ENCODE data around the gene CBX4. TPM values are rescaled to one million over a fixed set of nuclear protein-coding genes. Genes with fewer than 3 reads are reported as not detected.

CBX4 gene
- total RNA-seq, 2 donors from 2014 or later = 8.7 to 9.1 TPM

GRCh38 chr17:79851461-79851817, 12.2 kb upstream of the CBX4 start:
- Mint-ChIP-seq H3K4me1 (peaks cover 4% of the 10 kb centered on the region), H3K27ac (no peak overlapping the region), H3K4me3 (no peak overlapping the region), H3K27me3 (peaks cover 4% of the 10 kb centered on the region), H3K36me3 (ENCODE audit: low read depth) (no peaks in the 10 kb centered on the region), H3K9me3 (no peaks in the 10 kb centered on the region)
- ATAC-seq (replicated peaks) = no peak

- Mint-ChIP-seq H3K4me1 (peaks cover 4% of the 10 kb centered on the region), H3K27ac (no peak overlapping the region), H3K4me3 (no peak overlapping the region), H3K36me3 (ENCODE audit: low read depth) (no peaks in the 10 kb centered on the region), H3K9me3 (no peaks in the 10 kb centered on the region), H3K27me3 (peaks cover 7% of the 10 kb centered on the region)
- ATAC-seq (replicated peaks) = peak; percentile 74
Measured at GRCh38 chr17:79850571-79851460, 11.6 kb upstream of the CBX4 start.

GRCh38 chr17:79849953-79850352, 10.7 kb upstream of the CBX4 start:
- no peaks in the 10 kb centered on the region for H3K9me3 Mint-ChIP-seq
- H3K36me3 Mint-ChIP-seq (ENCODE audit: low read depth) = no peaks in the 10 kb centered on the region
- no peak overlapping the region for H3K27ac Mint-ChIP-seq
- peaks cover 8% of the 10 kb centered on the region for H3K27me3 Mint-ChIP-seq
- H3K4me3 Mint-ChIP-seq = no peak overlapping the region
- peaks cover 4% of the 10 kb centered on the region for H3K4me1 Mint-ChIP-seq
- no peak for ATAC-seq (replicated peaks)

GRCh38 chr17:79848370-79848766, 9.1 kb upstream of the CBX4 start:
- Mint-ChIP-seq H3K27ac (no peak overlapping the region), H3K9me3 (no peaks in the 10 kb centered on the region), H3K36me3 (ENCODE audit: low read depth) (no peaks in the 10 kb centered on the region), H3K4me1 (peaks cover 4% of the 10 kb centered on the region), H3K27me3 (peaks cover 8% of the 10 kb centered on the region), H3K4me3 (no peak overlapping the region)
- no peak for ATAC-seq (replicated peaks)

- Mint-ChIP-seq H3K27ac (no peak overlapping the region), H3K4me3 (no peak overlapping the region), H3K4me1 (peaks cover 4% of the 10 kb centered on the region), H3K36me3 (ENCODE audit: low read depth) (no peaks in the 10 kb centered on the region), H3K27me3 (peaks cover 10% of the 10 kb centered on the region), H3K9me3 (no peaks in the 10 kb centered on the region)
- ATAC-seq (replicated peaks) = no peak
Measured at GRCh38 chr17:79847698-79848369, 8.6 kb upstream of the CBX4 start.

- H3K27me3 Mint-ChIP-seq = peaks cover 19% of the 10 kb centered on the region
Measured at GRCh38 chr17:79845601-79845949, 6.3 kb upstream of the CBX4 start.

GRCh38 chr17:79844869-79845600, 5.8 kb upstream of the CBX4 start:
- Mint-ChIP-seq H3K4me3 (no peak overlapping the region), H3K27ac (no peak overlapping the region), H3K36me3 (ENCODE audit: low read depth) (no peaks in the 10 kb centered on the region), H3K27me3 (peaks cover 19% of the 10 kb centered on the region), H3K9me3 (no peaks in the 10 kb centered on the region), H3K4me1 (no peaks in the 10 kb centered on the region)
- ATAC-seq (replicated peaks) = peak; percentile 75

More at GRCh38 chr17:79845601-79845949, 6.3 kb upstream of the CBX4 start:
- H3K27ac Mint-ChIP-seq = no peak overlapping the region
- H3K4me1 Mint-ChIP-seq = peaks cover 2% of the 10 kb centered on the region
- no peaks in the 10 kb centered on the region for H3K9me3 Mint-ChIP-seq
- H3K36me3 Mint-ChIP-seq (ENCODE audit: low read depth) = no peaks in the 10 kb centered on the region
- no peak overlapping the region for H3K4me3 Mint-ChIP-seq
- ATAC-seq (replicated peaks) = no peak

GRCh38 chr17:79843816-79844800, 4.9 kb upstream of the CBX4 start:
- no peak overlapping the region for H3K27ac Mint-ChIP-seq
- H3K27me3 Mint-ChIP-seq = peaks cover 19% of the 10 kb centered on the region
- ATAC-seq (replicated peaks) = no peak
- H3K4me3 Mint-ChIP-seq = peak overlapping the region; percentile 60
- no peaks in the 10 kb centered on the region for H3K36me3 Mint-ChIP-seq (ENCODE audit: low read depth)
- H3K4me1 Mint-ChIP-seq = no peaks in the 10 kb centered on the region
- no peaks in the 10 kb centered on the region for H3K9me3 Mint-ChIP-seq

GRCh38 chr17:79843474-79843815, 4.2 kb upstream of the CBX4 start:
- peaks cover under 1% of the 10 kb centered on the region for H3K36me3 Mint-ChIP-seq (ENCODE audit: low read depth)

GRCh38 chr17:79842656-79843473, 3.6 kb upstream of the CBX4 start:
- ATAC-seq (replicated peaks) = no peak
- Mint-ChIP-seq H3K9me3 (no peaks in the 10 kb centered on the region), H3K4me1 (peaks cover 6% of the 10 kb centered on the region), H3K27ac (no peak overlapping the region), H3K36me3 (ENCODE audit: low read depth) (peaks cover 6% of the 10 kb centered on the region), H3K27me3 (peaks cover 16% of the 10 kb centered on the region), H3K4me3 (peak overlapping the region; percentile 60)

More at GRCh38 chr17:79843474-79843815, 4.2 kb upstream of the CBX4 start:
- no peaks in the 10 kb centered on the region for H3K9me3 Mint-ChIP-seq
- ATAC-seq (replicated peaks) = no peak
- no peak overlapping the region for H3K27ac Mint-ChIP-seq
- peak overlapping the region; percentile 60 for H3K4me3 Mint-ChIP-seq
- no peaks in the 10 kb centered on the region for H3K4me1 Mint-ChIP-seq
- H3K27me3 Mint-ChIP-seq = peaks cover 19% of the 10 kb centered on the region

- Mint-ChIP-seq H3K4me3 (peak overlapping the region; percentile 60), H3K4me1 (peaks cover 6% of the 10 kb centered on the region), H3K27me3 (peaks cover 15% of the 10 kb centered on the region), H3K9me3 (no peaks in the 10 kb centered on the region), H3K27ac (no peak overlapping the region), H3K36me3 (ENCODE audit: low read depth) (peaks cover 6% of the 10 kb centered on the region)
- ATAC-seq (replicated peaks) = no peak
Measured at GRCh38 chr17:79842136-79842655, 3.0 kb upstream of the CBX4 start.

GRCh38 chr17:79841369-79842135, 2.3 kb upstream of the CBX4 start:
- ATAC-seq (replicated peaks) = no peak
- Mint-ChIP-seq H3K27ac (no peak overlapping the region), H3K4me3 (peak overlapping the region; percentile 60)

More at GRCh38 chr17:79841369-79842135, 2.3 kb upstream of the CBX4 start:
- Mint-ChIP-seq H3K4me1 (peaks cover 6% of the 10 kb centered on the region), H3K36me3 (ENCODE audit: low read depth) (peaks cover 6% of the 10 kb centered on the region), H3K27me3 (peaks cover 15% of the 10 kb centered on the region), H3K9me3 (no peaks in the 10 kb centered on the region)
